ENCODE results near the gene TAF3.

GRCh38 chr10:7922707-7923106, 104.4 kb downstream of the TAF3 start:
- no peak for TF ChIP-seq CTCF (tag by site-specific recombination; IDR thresholded peaks at IDR 0.05)
- TF ChIP-seq ZNF274 (IDR thresholded peaks at IDR 0.05; ENCODE audit: low read length) = no peak
- TF ChIP-seq ZNF274 (tag by site-specific recombination; IDR thresholded peaks at IDR 0.05; ENCODE audit: borderline replicate concordance) = no peak
- TF ChIP-seq ZNF501 (tag by site-specific recombination; IDR thresholded peaks at IDR 0.05) = no peak
- TF ChIP-seq ZNF530 (tag by site-specific recombination; IDR thresholded peaks at IDR 0.05; ENCODE audit: low read depth) = no peak
- no peak for TF ChIP-seq ZNF654 (tag by site-specific recombination; IDR thresholded peaks at IDR 0.05; ENCODE audit: low read depth)

Measured in HEK293 (cell line).